ENCODE measurements around the gene ARID5B. TPM values are rescaled to one million over a fixed set of nuclear protein-coding genes. Genes with fewer than 3 reads are reported as not detected.

Gene ARID5B
- total and polyA plus RNA-seq, 2 of the 4 experiments (the other 2 are of a cell fraction) = 41.0 to 125 TPM

DNA sequence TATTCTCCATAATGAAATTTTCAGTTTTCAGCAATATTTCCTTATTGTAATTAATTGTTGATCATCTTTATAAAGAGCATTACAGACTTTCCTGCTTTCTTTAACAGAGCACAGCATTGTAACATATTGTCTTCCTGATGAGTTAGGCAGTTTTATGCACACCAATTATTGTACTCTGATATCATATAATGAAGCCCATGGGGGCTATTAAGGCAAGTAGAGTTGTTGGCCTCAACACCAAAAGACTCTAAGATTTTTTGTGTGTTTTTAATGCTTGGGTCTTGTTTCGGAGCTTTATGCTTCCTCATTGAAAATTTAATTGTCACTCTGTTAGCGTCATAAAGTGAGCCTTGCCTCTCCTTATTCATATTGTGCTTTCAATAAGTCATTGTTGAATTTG lies 49.2 kb upstream of the ARID5B start:
- H3K36me3 ChIP-seq (ENCODE audit: control insufficient read depth, insufficient read depth, low read length) = no peaks in the 10 kb centered on the region
- H3K4me2 ChIP-seq (ENCODE audit: low read depth, low read length) = no peak overlapping the region
- no peak overlapping the region for H2AK9ac ChIP-seq (replicated peaks; ENCODE audit: low read depth, low read length, poor library complexity)
- dilution Hi-C loops (cut with HindIII; ENCODE audit: low sequenced_read_pairs, unreplicated experiment) = no loop called here
- H2BK5ac ChIP-seq (ENCODE audit: low read depth, low read length, poor library complexity, severe bottlenecking) = no peak overlapping the region
- no peak overlapping the region for H4K5ac ChIP-seq (ENCODE audit: low read depth, low read length)
- H4K20me1 ChIP-seq (ENCODE audit: insufficient read depth, low read length) = no peaks in the 10 kb centered on the region
- H3K27ac ChIP-seq (ENCODE audit: insufficient read depth, low read length) = no peak overlapping the region
- H3K23ac ChIP-seq (ENCODE audit: low read depth, low read length) = no peak overlapping the region
- ChIA-PET CTCF (interaction anchor here (1.2 kb wide), 1 partner anchor 11 kb away, joined by 3 read pairs; no protein-coding TSS in a partner anchor), POLR2A (ENCODE audit: unreplicated experiment) (no interaction called here)
- H3K79me1 ChIP-seq (ENCODE audit: low read depth in 1 of 2, low read length in 2 of 2) = no peaks in the 10 kb centered on the region
- WGBS, 2 experiments (ENCODE audit: extremely low coverage in 2 of 2, insufficient read length in 1 of 2) = no CpG with 5 or more reads among the region's 2 CpGs
- H3K9ac ChIP-seq (ENCODE audit: low read depth, low read length) = no peak overlapping the region
- no peak overlapping the region for H2BK15ac ChIP-seq (ENCODE audit: low read depth, low read length)
- ATAC-seq (ENCODE audit: low read depth) (no peak), DNase-seq (no peak)
- no peak overlapping the region for H4K91ac ChIP-seq (ENCODE audit: insufficient read depth, low read depth, low read length)
- BruUV-seq (replicated peaks) = no TSS peak
- no peak overlapping the region for H2AFZ ChIP-seq (replicated peaks; ENCODE audit: low read length, poor library complexity)
- H3K27me3 ChIP-seq (ENCODE audit: control insufficient read depth, insufficient read depth, low read length) = no peaks in the 10 kb centered on the region
- H3K56ac ChIP-seq (ENCODE audit: extremely low read depth, insufficient read depth, low read length) = no peak overlapping the region
- no peaks in the 10 kb centered on the region; the same call in 1 of the 2 replicates for H3K9me1 ChIP-seq (ENCODE audit: insufficient read depth, low read length)
- in situ Hi-C loops (cut with MboI; ENCODE audit: low sequenced_read_pairs) = no loop called here
- H4K8ac ChIP-seq (ENCODE audit: low read depth in 2 of 2, low read length in 2 of 2) = no peak overlapping the region
- no peak overlapping the region for H3K18ac ChIP-seq (ENCODE audit: low read depth, low read length)
- no peak overlapping the region for H3K4me3 ChIP-seq (ENCODE audit: insufficient read depth, low read depth, low read length)
- intact Hi-C loops (cut with micrococcal nuclease) = no loop called here
- TF ChIP-seq BHLHE40 (IDR thresholded peaks at IDR 0.05; ENCODE audit: low read depth, low read length) (no peak), CHD1 (IDR thresholded peaks at IDR 0.05; ENCODE audit: low read depth, low read length) (no peak), FOS (IDR thresholded peaks at IDR 0.05; ENCODE audit: low read depth, low read length) (no peak), MAFK (IDR thresholded peaks at IDR 0.05; ENCODE audit: low read depth, low read length) (no peak), MXI1 (IDR thresholded peaks at IDR 0.05; ENCODE audit: borderline replicate concordance, low read depth, low read length) (no peak), POLR2A (IDR thresholded peaks at IDR 0.05; ENCODE audit: low read depth, low read length) (no peak), RFX5 (IDR thresholded peaks at IDR 0.05; ENCODE audit: low read depth, low read length) (no peak), CEBPB (IDR thresholded peaks at IDR 0.05; ENCODE audit: low read depth, low read length) (no peak), RAD21 (IDR thresholded peaks at IDR 0.05; ENCODE audit: low read length) (no peak), RCOR1 (IDR thresholded peaks at IDR 0.05; ENCODE audit: insufficient replicate concordance, low read length) (no peak), NFE2L2 (IDR thresholded peaks at IDR 0.05; ENCODE audit: low read depth, low read length) (no peak)
- TF ChIP-seq, protein P1, sequence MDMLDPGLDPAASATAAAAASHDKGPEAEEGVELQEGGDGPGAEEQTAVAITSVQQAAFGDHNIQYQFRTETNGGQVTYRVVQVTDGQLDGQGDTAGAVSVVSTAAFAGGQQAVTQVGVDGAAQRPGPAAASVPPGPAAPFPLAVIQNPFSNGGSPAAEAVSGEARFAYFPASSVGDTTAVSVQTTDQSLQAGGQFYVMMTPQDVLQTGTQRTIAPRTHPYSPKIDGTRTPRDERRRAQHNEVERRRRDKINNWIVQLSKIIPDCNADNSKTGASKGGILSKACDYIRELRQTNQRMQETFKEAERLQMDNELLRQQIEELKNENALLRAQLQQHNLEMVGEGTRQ (IDR thresholded peaks at IDR 0.05; ENCODE audit: low read depth, low read length) = no peak
- TF ChIP-seq, protein P2, sequence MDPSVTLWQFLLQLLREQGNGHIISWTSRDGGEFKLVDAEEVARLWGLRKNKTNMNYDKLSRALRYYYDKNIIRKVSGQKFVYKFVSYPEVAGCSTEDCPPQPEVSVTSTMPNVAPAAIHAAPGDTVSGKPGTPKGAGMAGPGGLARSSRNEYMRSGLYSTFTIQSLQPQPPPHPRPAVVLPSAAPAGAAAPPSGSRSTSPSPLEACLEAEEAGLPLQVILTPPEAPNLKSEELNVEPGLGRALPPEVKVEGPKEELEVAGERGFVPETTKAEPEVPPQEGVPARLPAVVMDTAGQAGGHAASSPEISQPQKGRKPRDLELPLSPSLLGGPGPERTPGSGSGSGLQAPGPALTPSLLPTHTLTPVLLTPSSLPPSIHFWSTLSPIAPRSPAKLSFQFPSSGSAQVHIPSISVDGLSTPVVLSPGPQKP (IDR thresholded peaks at IDR 0.05; ENCODE audit: borderline replicate concordance, low read depth, low read length) = no peak
- no peak overlapping the region for H2AK5ac ChIP-seq (ENCODE audit: low read depth, low read length)
- H3K14ac ChIP-seq (replicated peaks; ENCODE audit: low read depth, low read length) = no peak overlapping the region
- no peaks in the 10 kb centered on the region for H3K9me3 ChIP-seq (ENCODE audit: control insufficient read depth, insufficient read depth, low read length)
- no peak overlapping the region for H2BK20ac ChIP-seq (ENCODE audit: low read depth, low read length)
- H2BK120ac ChIP-seq (ENCODE audit: low read depth, low read length) = no peak overlapping the region
- H3K4ac ChIP-seq (ENCODE audit: low read depth, low read length) = no peak overlapping the region
- no peaks in the 10 kb centered on the region; the same call in 1 of the 2 replicates for H3K4me1 ChIP-seq (ENCODE audit: control insufficient read depth, insufficient read depth, low read length)
